Trophoblast cell (in vitro differentiated cells and primary cell): ENCODE results near the gene LIMK2.

Experiments
- DNase-seq, 2 donors: peaks; one replicate each; pipeline ENCODE4 v3.0.0-alpha.2; 2016
- H2AFZ ChIP-seq: 2 replicates; pipeline ENCODE4 v1.6.1; 2013; ENCODE audit warnings: low read length, moderate library complexity, mild to moderate bottlenecking; ENCODE audit not compliant: insufficient read depth, poor library complexity
- H2AK5ac ChIP-seq: 2 replicates; pipeline ENCODE4 v1.6.1; 2013; ENCODE audit warnings: mild to moderate bottlenecking, low read length
- H2BK120ac ChIP-seq: 2 replicates; pipeline ENCODE4 v1.6.1; 2013; ENCODE audit warnings: low read length, mild to moderate bottlenecking, moderate library complexity; ENCODE audit not compliant: insufficient read depth, poor library complexity
- H2BK12ac ChIP-seq: 2 replicates; pipeline ENCODE4 v1.6.1; 2013; ENCODE audit warnings: mild to moderate bottlenecking, low read length, moderate library complexity
- H2BK5ac ChIP-seq: 2 replicates; pipeline ENCODE4 v1.6.1; 2013; ENCODE audit warnings: low read length, low read depth, moderate library complexity, mild to moderate bottlenecking; ENCODE audit not compliant: poor library complexity
- H3K14ac ChIP-seq: 2 replicates; pipeline ENCODE4 v1.6.1; 2013; ENCODE audit warnings: mild to moderate bottlenecking, low read length
- H3K18ac ChIP-seq: 2 replicates; pipeline ENCODE4 v1.6.1; 2013; ENCODE audit warnings: mild to moderate bottlenecking, low read length
- H3K23ac ChIP-seq: 2 replicates; pipeline ENCODE4 v1.6.1; 2013; ENCODE audit warnings: low read length
- H3K27ac ChIP-seq: 2 replicates; pipeline ENCODE4 v1.5.1; 2013; ENCODE audit warnings: low read depth, mild to moderate bottlenecking, inconsistent platforms, low read length, moderate library complexity
- H3K27me3 ChIP-seq: 2 replicates; pipeline ENCODE4 v1.6.1; 2013; ENCODE audit warnings: inconsistent platforms, mild to moderate bottlenecking, low read length, moderate library complexity; ENCODE audit not compliant: insufficient read depth
- H3K36me3 ChIP-seq, 2 experiments: 1 replicate in 1 of 2; 2 replicates in 1 of 2; pipeline ENCODE4 v1.6.1; 2013; ENCODE audit warnings: low read length in 2 of 2, mild to moderate bottlenecking in 2 of 2, moderate library complexity in 1 of 2; ENCODE audit not compliant: insufficient read depth in 2 of 2, control insufficient read depth in 1 of 2
- H3K4ac ChIP-seq: 2 replicates; pipeline ENCODE4 v1.6.1; 2013; ENCODE audit warnings: low read depth, mild to moderate bottlenecking, low read length, moderate library complexity
- H3K4me1 ChIP-seq, 2 experiments: 1 replicate in 1 of 2; 2 replicates in 1 of 2; pipeline ENCODE4 v1.6.1; 2013; ENCODE audit warnings: low read length in 2 of 2, mild to moderate bottlenecking in 2 of 2, moderate library complexity in 1 of 2; ENCODE audit not compliant: insufficient read depth in 2 of 2, control insufficient read depth in 1 of 2
- H3K4me2 ChIP-seq: 2 replicates; pipeline ENCODE4 v1.6.1; 2013; ENCODE audit warnings: inconsistent platforms, mild to moderate bottlenecking, low read length, moderate library complexity
- H3K4me3 ChIP-seq: 2 replicates; pipeline ENCODE4 v1.5.1; 2013; ENCODE audit warnings: mild to moderate bottlenecking, low read depth, low read length, inconsistent platforms
- H3K79me1 ChIP-seq: one replicate; pipeline ENCODE4 v1.6.1; 2013; ENCODE audit warnings: low read length
- H3K79me2 ChIP-seq: 2 replicates; pipeline ENCODE4 v1.6.1; 2013; ENCODE audit warnings: low read length, mild to moderate bottlenecking; ENCODE audit not compliant: control insufficient read depth, insufficient read depth, poor library complexity
- H3K9ac ChIP-seq: 2 replicates; pipeline ENCODE4 v1.6.1; 2013; ENCODE audit warnings: mild to moderate bottlenecking, low read length
- H3K9me3 ChIP-seq: 2 replicates; pipeline ENCODE4 v1.6.1; 2013; ENCODE audit warnings: low read depth, mild to moderate bottlenecking, control low read depth, inconsistent platforms, low read length; ENCODE audit not compliant: insufficient read depth
- H4K12ac ChIP-seq: 2 replicates; pipeline ENCODE4 v1.6.1; 2013; ENCODE audit warnings: low read depth, mild to moderate bottlenecking, low read length, moderate library complexity
- H4K8ac ChIP-seq: 2 replicates; pipeline ENCODE4 v1.6.1; 2013; ENCODE audit warnings: low read depth, mild to moderate bottlenecking, low read length, moderate library complexity
- H4K91ac ChIP-seq: one replicate; pipeline ENCODE4 v1.6.1; 2013; ENCODE audit warnings: low read depth, mild to moderate bottlenecking, low read length, moderate library complexity
- WGBS: extraction: QIAGEN DNeasy Blood & Tissue Kit; methylation state at CpG from one replicate; pipeline ENCODE4 v1.1.7; 2013; ENCODE audit warnings: missing lambda C conversion rate; ENCODE audit not compliant: insufficient read length, insufficient coverage; ENCODE audit errors: extremely low coverage; 5-methylcytosine and 5-hydroxymethylcytosine counted together

The LIMK2 gene

GRCh38 chr22:31291481-31292235, 79.6 kb downstream of the LIMK2 start:
- peak overlapping the region; percentile 74 for H2BK120ac ChIP-seq
- peak overlapping the region; percentile 17 for H2AFZ ChIP-seq
- H3K36me3 ChIP-seq: no peaks in the 10 kb centered on the region
- peak overlapping the region; percentile 45 for H3K27ac ChIP-seq
- H3K27me3 ChIP-seq: no peaks in the 10 kb centered on the region
- peak overlapping the region; percentile 73 for H4K8ac ChIP-seq
- H4K12ac ChIP-seq: peak overlapping the region; percentile 35
- H3K79me1 ChIP-seq: peaks cover 17% of the 10 kb centered on the region
- no peak overlapping the region for H3K9ac ChIP-seq
- H3K14ac ChIP-seq: peak overlapping the region; percentile 74
- peak overlapping the region; percentile 27 for H3K4ac ChIP-seq
- DNase-seq: no peak
- no peaks in the 10 kb centered on the region for H3K9me3 ChIP-seq
- peak overlapping the region; percentile 22 for H3K18ac ChIP-seq
- H3K4me2 ChIP-seq: peak overlapping the region; percentile 81
- peaks cover 13 to 25% of the 10 kb centered on the region in 2 experiments for H3K4me1 ChIP-seq
- peak overlapping the region; percentile 30 for H2AK5ac ChIP-seq
- H4K91ac ChIP-seq: peak overlapping the region; percentile 74
- WGBS: no CpG with 5 or more reads among the region's 20 CpGs
- no peaks in the 10 kb centered on the region for H3K79me2 ChIP-seq
- H2BK12ac ChIP-seq: peak overlapping the region; percentile 89
- peak overlapping the region; percentile 49 for H3K4me3 ChIP-seq
- no peak overlapping the region for H2BK5ac ChIP-seq
- H3K23ac ChIP-seq: no peak overlapping the region

GRCh38 chr22:31292236-31292989, 80.3 kb downstream of the LIMK2 start, which contains the start of gene PIK3IP1:
Gene PIK3IP1, minus strand, starts transcription at chr22:31292488. Its CDS starts 144 bp downstream, at chr22:31292344.
- Histone ChIP-seq H3K14ac (peak within 1 kb of the TSS; percentile 74), H3K79me2 (no peaks in the 10 kb centered on the region), H2BK12ac (peak within 1 kb of the TSS; percentile 89), H2AK5ac (peak within 1 kb of the TSS; percentile 30), H2BK5ac (no peak within 1 kb of the TSS), H4K12ac (peak within 1 kb of the TSS; percentile 35), H3K9ac (no peak within 1 kb of the TSS), H3K79me1 (peaks cover 17% of the 10 kb centered on the region), H3K27ac (peak within 1 kb of the TSS; percentile 45), H3K4me2 (peak within 1 kb of the TSS; percentile 81), H3K36me3 (no peaks in the 10 kb centered on the region), H2BK120ac (peak within 1 kb of the TSS; percentile 74), H3K4me3 (peak within 1 kb of the TSS; percentile 49), H3K27me3 (no peaks in the 10 kb centered on the region), H3K23ac (no peak within 1 kb of the TSS), H3K4me1 (peaks cover 12 to 23% of the 10 kb centered on the region in 2 experiments), H4K91ac (peak within 1 kb of the TSS; percentile 74), H3K18ac (peak within 1 kb of the TSS; percentile 22), H3K4ac (peak within 1 kb of the TSS; percentile 27), H2AFZ (peak within 1 kb of the TSS; percentile 17), H4K8ac (peak within 1 kb of the TSS; percentile 73), H3K9me3 (no peaks in the 10 kb centered on the region)
- peak; percentile 87 to 93 for DNase-seq
- WGBS: no CpG with 5 or more reads among the region's 19 CpGs

DNA sequence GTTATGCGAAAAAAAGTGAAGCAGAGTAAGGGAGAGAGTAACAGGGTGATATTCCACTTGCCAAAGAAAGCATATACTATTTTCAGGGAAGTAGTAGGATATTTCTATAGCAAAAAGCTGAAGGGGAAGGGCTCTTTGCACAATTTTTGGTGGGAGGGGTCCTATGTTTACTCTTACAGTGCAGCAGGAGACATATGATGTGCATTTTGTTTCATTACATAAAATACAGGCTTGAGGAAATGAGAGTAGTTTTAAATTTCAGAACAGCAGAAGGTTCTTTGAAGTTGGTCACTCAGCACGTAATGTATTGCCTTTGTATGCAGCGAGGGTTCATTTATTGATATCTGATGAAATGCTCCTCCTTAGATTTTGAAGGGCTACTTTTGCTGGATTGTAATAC, 83.3 kb downstream of the LIMK2 start:
- Histone ChIP-seq H3K36me3 (no peaks in the 10 kb centered on the region), H3K79me1 (peaks cover 14% of the 10 kb centered on the region), H3K27ac (no peak overlapping the region), H2AFZ (no peak overlapping the region), H3K18ac (no peak overlapping the region), H2BK5ac (no peak overlapping the region), H3K4ac (no peak overlapping the region), H3K4me1 (peaks cover 12 to 15% of the 10 kb centered on the region in 2 experiments), H3K79me2 (no peaks in the 10 kb centered on the region), H3K23ac (no peak overlapping the region), H4K8ac (no peak overlapping the region), H4K91ac (no peak overlapping the region), H3K9me3 (no peaks in the 10 kb centered on the region), H4K12ac (no peak overlapping the region), H2AK5ac (no peak overlapping the region), H2BK120ac (no peak overlapping the region), H3K4me2 (no peak overlapping the region), H3K4me3 (no peak overlapping the region), H3K14ac (no peak overlapping the region), H3K27me3 (no peaks in the 10 kb centered on the region), H3K9ac (no peak overlapping the region), H2BK12ac (no peak overlapping the region)
- no CpG with 5 or more reads among the region's 3 CpGs for WGBS
- no peak for DNase-seq

DNA sequence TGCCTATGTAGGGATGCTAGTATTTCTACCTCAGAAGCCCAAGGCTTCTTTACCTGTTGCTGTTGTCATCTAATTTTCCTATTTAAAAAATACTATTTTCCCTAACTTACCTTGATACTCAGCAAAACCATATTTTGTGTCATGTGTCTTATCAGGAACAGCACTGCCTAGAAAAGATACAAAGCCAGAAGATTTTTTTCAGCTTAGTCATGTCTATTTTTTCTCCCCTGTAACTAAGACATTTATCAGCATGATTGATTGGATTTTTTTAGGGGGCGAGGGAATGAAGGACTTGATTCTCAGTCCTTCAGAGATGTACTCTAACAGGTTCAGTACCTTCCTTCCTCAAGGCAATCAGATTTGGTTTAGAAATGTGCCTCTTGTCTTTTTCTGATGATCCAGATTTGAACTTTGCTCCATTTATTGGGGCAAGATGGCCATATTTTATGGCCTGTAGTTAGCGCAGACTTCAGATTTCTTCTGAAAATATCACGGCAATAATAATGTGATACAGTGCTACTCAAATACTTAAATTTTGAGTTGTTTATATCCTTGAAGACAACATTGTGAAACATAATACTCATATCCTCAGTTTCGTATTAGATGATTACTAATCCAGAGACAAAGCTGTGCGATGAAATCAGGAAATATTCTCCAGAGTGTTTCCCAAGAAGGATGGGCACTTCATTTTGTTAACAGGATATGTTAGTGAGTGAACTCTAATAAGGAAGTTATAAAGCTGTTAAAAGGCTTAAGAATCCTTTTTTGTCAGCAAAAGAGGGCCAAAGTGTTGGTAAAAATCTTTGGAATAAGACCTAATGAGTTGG, 83.9 kb downstream of the LIMK2 start:
- H2BK5ac ChIP-seq: no peak overlapping the region
- H3K4ac ChIP-seq: no peak overlapping the region
- H3K79me2 ChIP-seq: no peaks in the 10 kb centered on the region
- WGBS: no CpG with 5 or more reads among the region's 5 CpGs
- H4K8ac ChIP-seq: no peak overlapping the region
- H2AFZ ChIP-seq: no peak overlapping the region
- DNase-seq: no peak
- no peak overlapping the region for H2BK12ac ChIP-seq
- H3K9me3 ChIP-seq: no peaks in the 10 kb centered on the region
- peaks cover 10% of the 10 kb centered on the region for H3K79me1 ChIP-seq
- H3K27me3 ChIP-seq: no peaks in the 10 kb centered on the region
- H4K91ac ChIP-seq: no peak overlapping the region
- H3K4me1 ChIP-seq: peaks cover 9 to 10% of the 10 kb centered on the region in 2 experiments
- no peak overlapping the region for H2AK5ac ChIP-seq
- no peak overlapping the region for H3K9ac ChIP-seq
- no peak overlapping the region for H3K4me3 ChIP-seq
- no peak overlapping the region for H3K18ac ChIP-seq
- no peak overlapping the region for H3K27ac ChIP-seq
- no peak overlapping the region for H3K4me2 ChIP-seq
- no peak overlapping the region for H4K12ac ChIP-seq
- no peak overlapping the region for H2BK120ac ChIP-seq
- no peak overlapping the region for H3K14ac ChIP-seq
- H3K23ac ChIP-seq: no peak overlapping the region
- H3K36me3 ChIP-seq: no peaks in the 10 kb centered on the region
